Dedifferentiated amniotic fluid mesenchymal stem cell (primary cell): Measurements from ENCODE around the gene PALLD.

ENCODE experiments used
- DNase-seq: peaks from one replicate; pipeline ENCODE4 v3.0.0-alpha.2; 2016; ENCODE audit errors: extremely low spot score

Gene PALLD

DNA sequence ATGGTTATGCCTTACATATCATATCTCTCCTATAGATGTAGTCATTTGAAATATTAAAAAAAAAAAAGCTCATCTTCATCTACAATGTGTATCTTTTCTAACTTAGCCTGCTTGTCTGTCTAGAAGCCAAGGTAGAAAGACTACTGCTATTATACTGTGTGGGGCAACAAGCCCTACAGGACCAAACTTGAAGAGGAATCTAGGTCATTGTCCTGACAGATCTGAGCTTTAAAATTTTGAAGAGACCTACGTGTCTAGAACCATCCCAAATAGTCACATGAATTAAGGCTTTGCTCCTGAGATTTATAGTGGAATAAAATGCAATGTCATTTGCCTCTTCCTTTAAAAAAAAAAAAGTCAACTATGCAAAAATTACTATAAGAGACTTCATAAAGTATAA, 95.8 kb downstream of the PALLD start:
- no peak for DNase-seq

DNA sequence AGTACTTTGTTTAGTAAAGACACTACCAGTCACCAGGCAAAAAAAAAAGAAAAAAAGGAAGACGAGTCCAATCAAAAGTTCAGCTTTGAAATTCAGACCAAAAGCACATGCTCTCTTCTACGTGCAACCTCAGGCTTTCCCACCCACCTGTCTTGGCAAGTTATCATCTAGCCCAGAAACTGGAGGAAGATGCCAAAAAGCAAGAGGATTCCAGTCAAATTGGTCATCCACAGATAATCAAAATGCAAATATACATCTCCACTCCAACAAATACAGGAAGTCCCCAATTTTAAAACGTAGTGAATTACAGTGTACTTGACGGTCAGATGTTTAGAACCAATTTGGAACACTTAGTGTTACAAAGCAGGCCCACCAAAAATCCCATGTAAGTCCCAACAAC, 96.5 kb downstream of the PALLD start:
- DNase-seq: no peak

DNA sequence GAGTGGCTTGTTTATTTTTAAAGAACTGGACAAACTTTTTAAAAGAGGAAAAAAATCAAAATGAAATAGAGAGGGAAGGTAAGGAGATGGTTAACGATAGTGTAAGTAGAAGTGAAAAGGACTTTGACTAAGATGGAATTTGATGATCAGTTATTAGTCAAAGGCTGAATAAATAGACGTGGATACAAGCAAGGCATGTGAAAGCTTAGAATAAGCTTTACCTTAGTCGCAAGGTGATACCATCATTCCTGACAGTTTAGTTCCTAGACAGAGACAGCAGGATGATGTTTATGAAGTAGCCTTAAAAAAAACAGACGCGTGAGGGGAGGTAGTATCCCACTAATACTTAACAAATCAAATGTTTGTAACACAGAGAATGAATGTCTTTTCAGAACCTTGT, 97.3 kb downstream of the PALLD start:
- no peak for DNase-seq

DNA sequence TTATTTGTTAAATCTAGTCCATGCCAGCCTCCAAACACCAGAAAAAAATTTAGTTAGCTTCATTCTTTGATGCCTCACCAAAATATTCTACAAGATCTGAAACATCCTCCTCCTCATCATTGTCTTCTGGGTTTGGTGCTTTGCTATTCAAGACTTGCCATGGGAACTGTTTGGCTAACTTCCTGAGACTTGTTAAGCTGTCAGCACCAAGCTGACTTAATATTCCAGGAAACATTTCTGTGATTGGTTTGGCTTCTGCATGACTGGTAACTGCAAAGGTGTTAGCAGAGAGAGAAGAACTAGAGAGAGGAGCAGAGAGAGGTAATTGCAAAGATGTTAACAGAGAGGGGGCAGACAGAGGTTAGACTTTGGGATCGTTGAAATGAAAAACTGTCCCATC, 101.3 kb downstream of the PALLD start:
- DNase-seq: no peak

DNA sequence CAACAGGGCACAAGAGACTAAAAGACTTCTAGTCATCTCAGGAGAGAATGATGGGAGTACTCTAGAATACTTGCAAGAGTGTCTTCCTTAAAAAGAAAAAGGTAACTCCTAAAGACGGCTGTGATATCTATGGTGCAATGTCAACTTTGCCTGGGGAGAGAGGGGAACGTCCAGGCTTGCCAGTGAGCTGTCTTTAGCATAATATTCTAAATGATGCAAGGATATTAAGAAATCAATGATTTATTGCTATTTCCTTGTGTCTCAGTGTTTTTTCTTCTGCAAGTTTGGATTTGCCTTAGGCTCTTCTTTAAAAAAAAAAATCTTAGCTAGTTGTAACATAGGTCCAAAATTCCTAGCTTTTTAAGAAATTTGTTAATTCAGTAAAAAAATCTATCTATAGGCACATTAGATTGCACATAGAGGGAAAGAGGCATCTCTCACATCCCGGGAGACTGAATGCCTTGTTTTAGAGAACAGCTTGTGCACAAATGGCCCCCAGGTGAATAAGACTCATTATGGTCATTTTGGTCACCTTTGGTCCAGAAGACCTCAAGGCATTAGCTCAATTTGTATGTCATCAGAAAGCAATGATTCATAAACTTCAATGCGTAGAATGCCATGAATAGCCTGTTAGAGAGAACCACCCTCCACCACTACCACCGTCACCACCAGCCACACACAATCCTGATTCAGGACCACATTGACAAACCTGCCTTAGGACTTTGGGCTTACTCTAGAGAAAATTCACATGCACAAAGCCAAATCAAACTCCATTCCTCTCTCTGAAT, 104.1 kb downstream of the PALLD start:
- no peak for DNase-seq

GRCh38 chr4:168601899-168602298, 105.0 kb downstream of the PALLD start:
- DNase-seq: no peak

GRCh38 chr4:168604496-168605373, 107.9 kb downstream of the PALLD start:
- peak; percentile 79 for DNase-seq

DNA sequence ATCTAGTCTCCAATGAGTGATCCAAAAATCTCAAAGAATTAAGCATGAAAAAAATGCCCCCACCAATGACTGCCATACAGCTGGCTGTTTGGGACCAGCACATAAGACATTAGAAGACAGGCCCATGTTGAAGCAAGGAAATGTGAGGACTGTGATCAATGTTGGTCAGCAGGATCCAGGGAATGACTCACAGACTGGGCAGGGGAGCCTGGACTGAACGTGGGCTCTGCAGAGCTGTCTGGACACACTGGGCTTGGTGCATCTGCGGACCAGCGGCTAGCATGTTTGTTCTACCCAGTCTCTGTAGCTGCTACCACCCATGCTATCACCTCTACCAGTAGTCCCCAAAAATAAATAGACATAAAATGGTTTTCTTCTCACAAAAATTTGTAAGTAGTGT, 108.6 kb downstream of the PALLD start:
- DNase-seq: no peak

GRCh38 chr4:168607215-168607614, 110.4 kb downstream of the PALLD start:
- DNase-seq: no peak

DNA sequence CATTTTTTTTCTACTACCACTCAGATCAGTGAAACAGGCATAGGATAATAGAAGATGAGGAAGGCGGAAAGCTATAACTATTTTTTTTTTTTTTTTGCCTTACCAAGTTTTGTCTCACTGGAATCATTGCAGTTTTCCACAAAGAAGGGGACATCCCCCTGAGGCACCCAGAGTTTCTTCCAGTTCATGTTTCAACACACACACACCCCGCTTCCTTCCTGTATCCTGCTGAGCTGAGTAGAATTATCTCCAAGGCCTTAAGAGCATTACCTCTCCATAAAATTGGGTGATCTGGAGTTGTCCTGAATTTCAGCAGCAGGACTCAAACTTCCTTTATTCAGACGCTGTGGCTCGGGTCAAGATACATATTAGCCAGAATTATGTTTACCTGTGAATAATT, 111.9 kb downstream of the PALLD start:
- no peak for DNase-seq

DNA sequence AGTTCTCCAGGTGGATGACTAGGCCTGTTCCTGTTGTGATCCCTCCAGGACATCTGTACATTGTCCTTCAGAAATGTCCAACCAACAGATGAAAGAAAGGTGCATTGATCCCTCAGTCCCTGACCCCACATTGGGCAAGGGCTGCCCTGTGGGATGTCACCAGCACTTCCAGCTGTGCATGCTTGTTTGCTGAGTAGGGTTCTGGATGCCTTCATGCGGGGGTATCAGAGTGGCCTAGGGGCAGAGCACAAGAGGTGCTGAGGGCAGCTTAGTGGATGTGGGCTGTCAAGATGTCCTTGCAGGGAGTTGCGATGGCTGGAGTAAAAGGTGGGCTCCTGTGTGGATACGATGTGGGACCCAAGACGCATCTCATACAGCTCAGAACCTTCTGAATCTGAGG, 112.5 kb downstream of the PALLD start:
- no peak for DNase-seq

- no peak for DNase-seq
Measured at GRCh38 chr4:168610911-168611530, 114.2 kb downstream of the PALLD start.

GRCh38 chr4:168612450-168613135, 115.7 kb downstream of the PALLD start:
- no peak for DNase-seq

- DNase-seq: no peak
Measured at GRCh38 chr4:168613869-168614268, 117.0 kb downstream of the PALLD start.

DNA sequence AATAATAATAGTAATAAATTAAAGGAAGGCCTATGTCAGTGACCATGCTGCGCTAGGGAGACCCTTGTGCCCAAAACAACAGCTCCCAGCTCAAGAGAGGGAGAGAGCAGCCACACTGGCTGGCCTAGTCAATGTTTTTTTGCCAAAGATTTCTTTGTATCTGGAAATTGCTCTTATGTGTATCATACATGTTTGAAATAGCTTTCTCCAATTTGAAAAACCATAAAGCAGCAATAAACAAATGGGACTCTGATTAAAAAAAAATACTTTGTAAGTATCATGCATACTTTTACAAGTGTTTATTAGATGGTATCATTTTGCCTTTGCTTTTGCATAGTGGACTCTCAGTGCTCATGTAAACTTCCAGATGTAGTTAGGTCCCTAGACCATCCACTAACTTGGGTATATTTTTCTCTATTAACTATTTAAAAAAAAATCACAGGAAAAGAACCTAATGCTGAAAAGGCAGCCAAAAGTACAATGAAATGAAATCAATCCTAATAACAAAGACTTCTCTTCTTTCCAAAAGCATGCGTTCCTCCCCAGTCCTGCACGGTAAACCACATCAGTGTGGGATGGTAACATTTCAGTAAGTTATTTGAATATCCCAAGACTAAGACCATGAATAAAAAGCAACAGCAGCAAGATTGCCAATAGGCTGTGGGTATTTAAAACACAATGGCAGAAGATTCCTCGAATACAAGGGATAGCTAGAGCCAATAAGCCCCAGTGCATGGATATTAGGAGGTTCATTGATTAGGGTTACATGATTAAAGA, 117.6 kb downstream of the PALLD start:
- DNase-seq: no peak

- peak; percentile 87 for DNase-seq
Measured at GRCh38 chr4:168615294-168616065, 118.6 kb downstream of the PALLD start.

DNA sequence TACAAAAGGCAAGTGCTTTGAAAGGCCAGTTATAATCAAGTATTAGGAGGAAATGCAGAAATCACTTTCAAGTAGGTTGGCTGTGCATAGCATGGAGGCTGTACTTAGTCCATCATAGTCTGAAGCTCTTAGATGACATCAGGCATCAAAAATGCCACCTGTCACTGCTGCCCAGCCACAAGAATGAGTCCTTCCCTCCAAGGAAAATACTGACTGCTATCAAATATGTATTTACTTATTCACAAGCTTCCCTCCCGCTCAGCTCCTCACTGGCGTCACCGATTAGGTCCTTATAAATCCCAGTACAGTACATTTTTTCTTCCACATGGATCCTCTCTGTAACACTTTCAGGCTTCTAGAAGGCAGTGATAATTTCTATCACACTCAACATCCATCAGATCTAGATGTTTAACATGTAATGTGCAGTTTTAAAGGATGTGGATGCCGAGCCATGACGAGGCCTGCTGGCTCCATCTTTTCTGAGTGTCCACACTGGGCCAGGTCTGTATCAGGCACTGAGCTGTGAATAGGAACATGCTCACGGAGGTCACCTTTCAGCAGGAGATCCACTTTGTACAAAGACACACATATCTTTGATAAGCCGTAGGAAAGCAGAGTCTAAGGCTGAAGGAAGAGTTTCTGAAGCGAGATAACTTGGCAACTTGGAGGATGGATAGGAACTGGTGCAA, 121.9 kb downstream of the PALLD start:
- DNase-seq: peak; percentile 67

- DNase-seq: no peak
Measured at GRCh38 chr4:168619266-168619631, 122.4 kb downstream of the PALLD start.

DNA sequence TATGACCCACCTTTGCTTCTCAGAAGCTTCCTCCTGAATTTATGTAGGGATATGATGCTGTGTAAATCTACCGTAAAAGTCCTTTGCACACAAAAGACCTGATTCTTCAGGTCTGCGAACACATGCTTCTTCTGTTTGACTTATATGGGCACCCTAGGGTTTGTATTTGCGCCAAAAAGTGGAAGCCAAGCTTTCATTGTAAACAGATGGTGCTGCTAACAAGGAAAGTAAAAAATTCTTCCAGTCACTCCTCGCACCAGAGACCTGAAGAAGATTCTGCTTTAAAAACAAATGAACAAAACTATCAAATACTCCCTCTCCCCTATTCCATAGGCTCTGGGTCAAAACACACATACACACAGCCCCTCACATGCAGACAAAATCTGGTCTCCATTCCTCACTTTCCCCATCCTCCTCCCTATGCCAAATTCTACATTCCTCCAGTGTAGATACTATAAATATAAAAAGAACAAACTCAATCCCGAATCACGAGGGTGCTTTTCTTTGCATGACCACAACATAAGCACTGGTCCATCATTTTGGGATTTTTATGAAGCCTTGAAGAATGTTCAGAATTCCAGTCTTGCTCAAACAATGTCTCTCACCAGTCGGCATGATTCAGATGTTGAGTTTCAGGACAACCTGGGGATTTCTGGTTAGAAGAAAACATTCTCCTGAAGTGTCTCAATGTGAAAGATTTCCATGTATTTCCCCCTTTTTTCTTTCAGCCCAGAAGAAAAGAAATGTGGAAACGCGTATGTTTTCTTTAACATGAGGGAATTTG, 125.1 kb downstream of the PALLD start:
- DNase-seq: peak; percentile 65
